Endodermal cell (in vitro differentiated cells): ENCODE data around the gene ITK. TPM values are rescaled to one million over a fixed set of nuclear protein-coding genes. Genes with fewer than 3 reads are reported as not detected.

Source experiments
- DNase-seq: peaks from one replicate; pipeline ENCODE4 v3.0.0-alpha.2; 2017
- H3K27ac ChIP-seq: 2 replicates; pipeline ENCODE4 v1.5.1; 2013; ENCODE audit warnings: mild to moderate bottlenecking, low read depth, low read length, moderate library complexity
- H3K27me3 ChIP-seq: 2 replicates; pipeline ENCODE4 v1.6.1; 2013; ENCODE audit warnings: mild to moderate bottlenecking, low read length, moderate library complexity; ENCODE audit not compliant: insufficient read depth, control insufficient read depth, poor library complexity, severe bottlenecking
- H3K36me3 ChIP-seq: 2 replicates; pipeline ENCODE4 v1.7.0; 2013; ENCODE audit warnings: mild to moderate bottlenecking, low read length, moderate library complexity; ENCODE audit not compliant: control insufficient read depth, insufficient read depth
- H3K4me1 ChIP-seq: one replicate; pipeline ENCODE4 v1.7.0; 2013; ENCODE audit warnings: low read length; ENCODE audit not compliant: control insufficient read depth, insufficient read depth
- H3K4me3 ChIP-seq: 2 replicates; pipeline ENCODE4 v1.5.1; 2013; ENCODE audit warnings: mild to moderate bottlenecking, low read length, moderate library complexity
- H3K9ac ChIP-seq: 2 replicates; pipeline ENCODE4 v1.6.1; 2013; ENCODE audit warnings: mild to moderate bottlenecking, low read length, moderate library complexity; ENCODE audit not compliant: poor library complexity, severe bottlenecking; ENCODE audit errors: extremely low read depth
- H3K9me3 ChIP-seq: 2 replicates; pipeline ENCODE4 v1.6.1; 2013; ENCODE audit warnings: mild to moderate bottlenecking, low read length, moderate library complexity; ENCODE audit not compliant: control insufficient read depth
- H3K27ac Mint-ChIP-seq: 2 replicates; pipeline ENCODE4 v1.8.0; 2020; ENCODE audit warnings: mixed read lengths
- H3K27me3 Mint-ChIP-seq: 2 replicates; pipeline ENCODE4 v1.8.0; 2021; ENCODE audit warnings: mild to moderate bottlenecking, mixed read lengths; ENCODE audit not compliant: insufficient read depth
- H3K36me3 Mint-ChIP-seq: 2 replicates; pipeline ENCODE4 v1.8.0; 2020; ENCODE audit warnings: low read depth, mixed read lengths
- H3K4me1 Mint-ChIP-seq: 2 replicates; pipeline ENCODE4 v1.8.0; 2020; ENCODE audit warnings: mixed read lengths
- H3K4me3 Mint-ChIP-seq: 2 replicates; pipeline ENCODE4 v1.8.0; 2020; ENCODE audit warnings: mild to moderate bottlenecking, moderate library complexity, mixed read lengths
- H3K9me3 Mint-ChIP-seq: 2 replicates; pipeline ENCODE4 v1.8.0; 2020; ENCODE audit warnings: mild to moderate bottlenecking, mixed read lengths
- WGBS, 2 experiments: methylation state at CpG; one replicate each; pipeline versions ENCODE4 v1.1.5 to v1.1.7; 2013; ENCODE audit warnings: missing lambda C conversion rate in 2 of 2, mixed read lengths in 1 of 2; ENCODE audit not compliant: insufficient coverage in 1 of 2, insufficient read length in 1 of 2; 5-methylcytosine and 5-hydroxymethylcytosine counted together
- total RNA-seq, 2 donors: library from RNA; stranded (reverse); fragmentation: NEBNext Ultra II Directional in 1 of 2; extraction: Animal tissue kit (Norgen Biotek cat#: 25700) in 1 of 2; gene quantifications; 2 replicates in 1 of 2; 3 replicates in 1 of 2; pipeline ENCODE4 v1.2.1, GENCODE V29; 2021
- TF ChIP-seq, protein P1 (sequence below): fragments of 200-600 bp; sonication (generic); conservative IDR thresholded peaks from 2 replicates; pipeline ENCODE4 v1.5.0; 2021; ENCODE audit warnings: antibody characterized with exemption, mild to moderate bottlenecking

Gene ITK
- total RNA-seq, 2 donors from 2014 or later: 0.31 to 0.38 TPM

DNA sequence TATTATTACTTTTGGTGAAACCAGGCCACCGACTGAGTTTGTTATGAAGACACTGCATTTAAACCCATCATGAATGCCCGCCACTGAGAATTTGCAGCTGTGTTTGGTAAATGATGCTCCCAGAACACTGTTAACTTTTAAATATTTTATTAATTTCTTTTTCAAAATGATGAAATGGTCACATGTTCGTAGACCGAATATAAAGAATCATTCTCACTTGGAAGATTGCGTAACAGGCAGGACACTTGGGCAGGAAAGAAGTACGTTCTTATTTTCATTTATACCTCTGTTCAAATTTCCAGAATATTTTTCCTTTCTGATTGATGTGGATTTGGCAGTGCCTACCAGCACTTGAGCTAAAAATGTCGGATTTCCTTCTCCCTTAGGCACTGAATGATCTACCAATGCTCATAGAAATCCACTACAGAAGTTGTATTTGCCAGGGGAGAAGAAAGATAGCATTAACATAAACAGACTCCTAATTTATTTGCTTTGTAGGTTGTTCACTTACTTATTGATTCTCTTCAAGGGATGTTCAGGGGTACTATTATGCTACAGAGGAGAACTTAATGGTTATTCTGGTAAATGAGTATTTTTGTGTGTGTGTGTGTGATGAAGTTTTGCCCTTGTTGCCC, 99.1 kb downstream of the ITK start:
- Mint-ChIP-seq H3K27ac (no peak overlapping the region), H3K27me3 (no peaks in the 10 kb centered on the region), H3K9me3 (no peaks in the 10 kb centered on the region), H3K4me3 (no peak overlapping the region), H3K36me3 (no peaks in the 10 kb centered on the region), H3K4me1 (no peaks in the 10 kb centered on the region)
- no peaks in the 10 kb centered on the region for H3K27me3 ChIP-seq
- H3K4me1 ChIP-seq: no peaks in the 10 kb centered on the region
- 80 to 94% methylated on average over 2 to 7 of the region's 7 CpGs for WGBS, 2 experiments
- TF ChIP-seq, protein P1, sequence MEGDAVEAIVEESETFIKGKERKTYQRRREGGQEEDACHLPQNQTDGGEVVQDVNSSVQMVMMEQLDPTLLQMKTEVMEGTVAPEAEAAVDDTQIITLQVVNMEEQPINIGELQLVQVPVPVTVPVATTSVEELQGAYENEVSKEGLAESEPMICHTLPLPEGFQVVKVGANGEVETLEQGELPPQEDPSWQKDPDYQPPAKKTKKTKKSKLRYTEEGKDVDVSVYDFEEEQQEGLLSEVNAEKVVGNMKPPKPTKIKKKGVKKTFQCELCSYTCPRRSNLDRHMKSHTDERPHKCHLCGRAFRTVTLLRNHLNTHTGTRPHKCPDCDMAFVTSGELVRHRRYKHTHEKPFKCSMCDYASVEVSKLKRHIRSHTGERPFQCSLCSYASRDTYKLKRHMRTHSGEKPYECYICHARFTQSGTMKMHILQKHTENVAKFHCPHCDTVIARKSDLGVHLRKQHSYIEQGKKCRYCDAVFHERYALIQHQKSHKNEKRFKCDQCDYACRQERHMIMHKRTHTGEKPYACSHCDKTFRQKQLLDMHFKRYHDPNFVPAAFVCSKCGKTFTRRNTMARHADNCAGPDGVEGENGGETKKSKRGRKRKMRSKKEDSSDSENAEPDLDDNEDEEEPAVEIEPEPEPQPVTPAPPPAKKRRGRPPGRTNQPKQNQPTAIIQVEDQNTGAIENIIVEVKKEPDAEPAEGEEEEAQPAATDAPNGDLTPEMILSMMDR: no peak
- H3K9me3 ChIP-seq: no peaks in the 10 kb centered on the region
- DNase-seq: no peak
- H3K9ac ChIP-seq: no peak overlapping the region
- no peak overlapping the region for H3K27ac ChIP-seq
- H3K36me3 ChIP-seq: no peaks in the 10 kb centered on the region
- H3K4me3 ChIP-seq: no peak overlapping the region

DNA sequence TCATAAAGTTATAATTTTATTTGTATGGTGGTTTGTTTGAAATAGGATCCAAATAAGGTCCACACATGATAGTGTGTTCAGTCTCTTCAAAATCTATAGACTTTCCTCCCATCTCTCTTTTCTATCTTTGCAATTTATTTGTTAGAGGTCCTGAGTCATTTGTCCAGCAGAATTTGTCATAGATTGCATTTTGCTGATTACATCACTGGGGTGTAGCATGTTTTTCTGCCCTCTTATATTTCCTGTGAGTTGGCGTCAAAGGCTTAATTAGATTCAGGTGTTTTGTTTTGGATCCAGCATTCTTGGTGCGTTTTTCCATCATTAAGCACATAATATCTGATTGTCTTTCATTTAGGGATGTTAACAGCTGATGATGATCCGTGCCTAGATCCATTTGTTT, 100.3 kb downstream of the ITK start:
- no peak overlapping the region for H3K4me3 ChIP-seq
- WGBS, 2 experiments: 92 to 100% methylated on average over 1 to 3 of the region's 3 CpGs
- H3K27me3 ChIP-seq: no peaks in the 10 kb centered on the region
- Mint-ChIP-seq H3K9me3 (no peaks in the 10 kb centered on the region), H3K36me3 (no peaks in the 10 kb centered on the region), H3K4me3 (no peak overlapping the region), H3K4me1 (no peaks in the 10 kb centered on the region), H3K27ac (no peak overlapping the region), H3K27me3 (no peaks in the 10 kb centered on the region)
- no peaks in the 10 kb centered on the region for H3K36me3 ChIP-seq
- H3K4me1 ChIP-seq: no peaks in the 10 kb centered on the region
- no peak for DNase-seq
- H3K9ac ChIP-seq: no peak overlapping the region
- H3K9me3 ChIP-seq: no peaks in the 10 kb centered on the region
- TF ChIP-seq, protein P1: no peak
- no peak overlapping the region for H3K27ac ChIP-seq

DNA sequence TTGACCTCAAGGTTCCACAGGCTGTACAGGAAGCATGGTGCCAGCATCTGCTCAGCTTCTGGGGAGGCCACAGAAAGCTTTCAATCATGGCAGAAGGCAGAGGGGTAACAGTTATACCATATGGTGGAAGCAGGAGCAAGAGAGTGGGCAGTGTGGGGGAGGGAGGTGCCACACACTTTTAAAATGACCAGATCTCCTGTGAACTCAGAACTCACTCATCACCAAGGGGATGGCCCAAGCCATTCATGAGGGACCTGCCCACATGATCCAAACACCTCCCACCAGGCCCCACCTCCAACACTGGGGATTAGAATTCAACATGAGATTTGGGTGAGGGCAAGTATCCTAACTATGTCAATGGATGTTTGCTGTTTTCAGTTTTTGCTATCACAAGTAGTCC, 101.5 kb downstream of the ITK start:
- H3K27ac ChIP-seq: no peak overlapping the region
- TF ChIP-seq, protein P1: no peak
- H3K4me3 Mint-ChIP-seq: no peak overlapping the region

More for the DNA sequence above, 101.5 kb downstream of the ITK start:
- H3K4me1 Mint-ChIP-seq: no peaks in the 10 kb centered on the region
- no peaks in the 10 kb centered on the region for H3K9me3 ChIP-seq
- H3K9me3 Mint-ChIP-seq: no peaks in the 10 kb centered on the region
- no peaks in the 10 kb centered on the region for H3K27me3 ChIP-seq
- no peaks in the 10 kb centered on the region for H3K27me3 Mint-ChIP-seq
- H3K36me3 Mint-ChIP-seq: no peaks in the 10 kb centered on the region
- DNase-seq: no peak
- no peak overlapping the region for H3K9ac ChIP-seq
- H3K27ac Mint-ChIP-seq: no peak overlapping the region
- no peak overlapping the region for H3K4me3 ChIP-seq
- H3K4me1 ChIP-seq: no peaks in the 10 kb centered on the region
- H3K36me3 ChIP-seq: no peaks in the 10 kb centered on the region
